Esophagus muscularis mucosa (tissue), 4 donors: Measurements from ENCODE around the gene SUMO3. TPM values are rescaled to one million over a fixed set of nuclear protein-coding genes. Genes with fewer than 3 reads are reported as not detected.

Source experiments
- DNase-seq: peaks from one replicate; pipeline ENCODE4 v3.0.0-alpha.2; 2017; ENCODE audit errors: extremely low spot score
- H3K27ac ChIP-seq, 4 donors: fragments of 200-600 bp; sonication (generic); replicated peaks in 1 of 4; 1 replicate in 3 of 4; 2 replicates in 1 of 4; pipeline ENCODE4 v1.5.1; 2016 to 2019; ENCODE audit warnings: mild to moderate bottlenecking in 1 of 4
- H3K27me3 ChIP-seq, 4 donors: fragments of 200-600 bp; sonication (generic); one replicate each; pipeline versions ENCODE4 v1.5.1 to v1.6.0; 2016 to 2019
- H3K36me3 ChIP-seq, 4 donors: fragments of 200-600 bp; sonication (generic); one replicate each; pipeline ENCODE4 v1.5.1; 2016 to 2019
- H3K4me1 ChIP-seq, 4 donors: fragments of 200-600 bp; sonication (generic); one replicate each; pipeline ENCODE4 v1.5.1; 2016 to 2019
- H3K4me3 ChIP-seq, 4 donors: fragments of 200-600 bp; sonication (generic); 1 replicate in 2 of 4; 2 replicates in 2 of 4; pipeline ENCODE4 v1.5.1; 2016 to 2019; ENCODE audit warnings: mild to moderate bottlenecking in 4 of 4, moderate library complexity in 1 of 4
- H3K9me3 ChIP-seq, 4 donors: fragments of 200-600 bp; sonication (generic); 1 replicate in 3 of 4; 2 replicates in 1 of 4; pipeline ENCODE4 v1.5.1; 2016 to 2019
- EP300 ChIP-seq: sonication (generic); formaldehyde crosslinking; IDR thresholded peaks from one replicate; pipeline ENCODE4 v1.6.1; 2017; ENCODE audit warnings: antibody characterized with exemption
- POLR2A ChIP-seq: fragments of 450-650 bp; IDR thresholded peaks from one replicate; pipeline ENCODE4 v1.6.1; 2017; ENCODE audit warnings: antibody characterized with exemption, moderate library complexity, mild to moderate bottlenecking, low read depth
- POLR2AphosphoS5 ChIP-seq, 2 donors: sonication (generic); formaldehyde crosslinking; IDR thresholded peaks; one replicate each; pipeline ENCODE4 v1.6.1; 2017; ENCODE audit warnings: antibody characterized with exemption in 2 of 2
- WGBS: methylation state at CpG from one replicate; pipeline ENCODE4 v1.1.5; 2018; 5-methylcytosine and 5-hydroxymethylcytosine counted together
- intact Hi-C: fragments of 100-400 bp; cut with DNase I; formaldehyde crosslinking; loops from one replicate; pipeline ENCODE4 v1.15.1; 2023
- total RNA-seq, 4 donors: library from RNA; depleted of rRNA; stranded (reverse); fragments of >200 nt; gene quantifications; one replicate each; pipeline versions ENCODE4 v1.1.0 to v1.2.1, GENCODE V29; 2016
- TF ChIP-seq, protein P1 (sequence below), 3 experiments: fragments of 200-600 bp in 2 of 3; fragments of 450-650 bp in 1 of 3; sonication (generic) in 2 of 3; IDR thresholded peaks; one replicate each; pipeline ENCODE4 v1.5.1; 2017 to 2019; ENCODE audit warnings: antibody characterized with exemption in 3 of 3, mild to moderate bottlenecking in 2 of 3, moderate library complexity in 1 of 3

The SUMO3 gene
- total RNA-seq, 4 donors from 2014 or later = 46.1 to 52.2 (median 48.6) TPM

DNA sequence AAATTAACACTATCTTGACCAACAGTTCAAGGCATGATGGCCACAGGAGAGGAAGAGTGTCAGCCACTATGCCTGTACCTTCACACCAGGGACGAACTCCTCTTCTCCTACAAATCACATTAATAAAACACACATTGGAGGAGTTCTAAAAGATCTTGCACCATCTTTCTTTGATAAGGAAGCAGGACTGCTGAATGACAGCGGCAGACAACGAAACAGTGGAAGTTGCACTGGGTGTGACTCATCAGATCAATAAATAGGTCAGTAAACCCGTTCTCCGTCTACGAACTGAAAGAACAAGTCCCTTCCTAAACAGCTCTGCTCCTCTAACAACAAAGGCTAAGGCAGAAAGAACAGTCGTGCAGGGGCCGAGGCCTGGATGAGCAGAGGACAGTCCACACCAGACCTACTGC is 39.4 kb downstream of the SUMO3 start:
- WGBS = 80% methylated on average over 8 of the region's 8 CpGs
- H3K4me3 ChIP-seq = no peak overlapping the region
- intact Hi-C loops = no loop called here
- no peak for DNase-seq
- H3K4me1 ChIP-seq = peaks cover 0 to 13% (median 2%) of the 10 kb centered on the region in 4 donors
- no peaks in the 10 kb centered on the region for H3K27me3 ChIP-seq
- TF ChIP-seq POLR2A (no peak), POLR2AphosphoS5 (IDR thresholded peaks at IDR 0.05) (no peak), EP300 (no peak)
- TF ChIP-seq, protein P1, sequence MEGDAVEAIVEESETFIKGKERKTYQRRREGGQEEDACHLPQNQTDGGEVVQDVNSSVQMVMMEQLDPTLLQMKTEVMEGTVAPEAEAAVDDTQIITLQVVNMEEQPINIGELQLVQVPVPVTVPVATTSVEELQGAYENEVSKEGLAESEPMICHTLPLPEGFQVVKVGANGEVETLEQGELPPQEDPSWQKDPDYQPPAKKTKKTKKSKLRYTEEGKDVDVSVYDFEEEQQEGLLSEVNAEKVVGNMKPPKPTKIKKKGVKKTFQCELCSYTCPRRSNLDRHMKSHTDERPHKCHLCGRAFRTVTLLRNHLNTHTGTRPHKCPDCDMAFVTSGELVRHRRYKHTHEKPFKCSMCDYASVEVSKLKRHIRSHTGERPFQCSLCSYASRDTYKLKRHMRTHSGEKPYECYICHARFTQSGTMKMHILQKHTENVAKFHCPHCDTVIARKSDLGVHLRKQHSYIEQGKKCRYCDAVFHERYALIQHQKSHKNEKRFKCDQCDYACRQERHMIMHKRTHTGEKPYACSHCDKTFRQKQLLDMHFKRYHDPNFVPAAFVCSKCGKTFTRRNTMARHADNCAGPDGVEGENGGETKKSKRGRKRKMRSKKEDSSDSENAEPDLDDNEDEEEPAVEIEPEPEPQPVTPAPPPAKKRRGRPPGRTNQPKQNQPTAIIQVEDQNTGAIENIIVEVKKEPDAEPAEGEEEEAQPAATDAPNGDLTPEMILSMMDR (IDR thresholded peaks at IDR 0.05) = no peak
- no peaks in the 10 kb centered on the region for H3K9me3 ChIP-seq
- no peak overlapping the region for H3K27ac ChIP-seq
- peaks cover 27 to 54% (median 37%) of the 10 kb centered on the region in 4 donors for H3K36me3 ChIP-seq

DNA sequence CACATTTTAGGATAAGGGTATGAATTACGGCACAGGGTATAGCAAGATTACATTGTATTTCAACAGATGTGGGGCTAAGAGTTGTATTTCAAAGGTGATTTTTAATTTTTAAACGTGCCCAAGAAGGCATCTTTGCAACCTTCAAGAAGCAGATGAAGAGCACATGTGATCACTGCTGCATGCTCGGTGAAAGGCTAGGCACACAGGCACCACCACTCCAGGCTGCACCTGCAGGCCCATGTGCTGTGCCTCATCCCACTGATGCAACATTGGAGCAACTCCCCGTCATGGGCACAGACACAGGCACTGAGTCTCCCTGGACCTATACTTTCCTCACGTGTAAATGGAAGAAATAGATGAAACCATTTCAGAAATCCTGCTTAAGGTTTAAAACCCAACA is 39.8 kb downstream of the SUMO3 start:
- H3K27ac ChIP-seq = no peak overlapping the region
- DNase-seq = no peak
- no peak overlapping the region for H3K4me3 ChIP-seq
- 91% methylated on average over 5 of the region's 5 CpGs for WGBS
- no peaks in the 10 kb centered on the region for H3K9me3 ChIP-seq
- intact Hi-C loops = no loop called here
- TF ChIP-seq POLR2A (no peak), POLR2AphosphoS5 (IDR thresholded peaks at IDR 0.05) (no peak), EP300 (no peak)
- TF ChIP-seq, protein P1 (IDR thresholded peaks at IDR 0.05) = no peak
- H3K36me3 ChIP-seq = peaks cover 31 to 58% (median 41%) of the 10 kb centered on the region in 4 donors
- H3K4me1 ChIP-seq = peaks cover 0 to 13% (median 2%) of the 10 kb centered on the region in 4 donors
- no peaks in the 10 kb centered on the region for H3K27me3 ChIP-seq

DNA sequence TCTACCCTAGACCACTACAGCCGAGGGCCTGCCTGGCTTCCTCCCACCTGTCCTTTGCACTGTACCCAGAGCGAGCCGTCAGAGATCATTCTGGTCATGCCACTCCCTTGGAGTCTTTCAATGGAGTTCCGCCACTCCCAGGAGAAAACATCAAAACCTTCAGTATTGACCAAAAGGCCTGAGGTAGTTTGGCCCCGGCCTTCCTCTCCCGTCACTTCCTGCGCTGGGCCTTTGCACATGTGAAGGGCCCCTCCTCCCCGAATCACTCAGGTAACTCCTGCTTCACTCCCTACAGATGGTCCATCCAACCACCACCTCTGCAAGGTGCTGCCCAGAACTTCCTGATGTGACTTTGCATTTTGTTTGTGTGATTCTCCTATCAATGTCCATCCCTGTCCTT is 42.9 kb downstream of the SUMO3 start:
- Histone ChIP-seq H3K36me3 (peaks cover 57 to 82% (median 65%) of the 10 kb centered on the region in 4 donors), H3K4me3 (no peak overlapping the region), H3K4me1 (peaks cover 0 to 7% (median 2%) of the 10 kb centered on the region in 4 donors), H3K27me3 (no peaks in the 10 kb centered on the region), H3K9me3 (no peaks in the 10 kb centered on the region), H3K27ac (no peak overlapping the region)
- intact Hi-C loops = no loop called here
- DNase-seq = no peak
- no peak for TF ChIP-seq POLR2AphosphoS5 (IDR thresholded peaks at IDR 0.05)
- no peak for TF ChIP-seq POLR2A
- TF ChIP-seq, protein P1 (IDR thresholded peaks at IDR 0.05) = no peak
- TF ChIP-seq EP300 = no peak
- 97% methylated on average over 8 of the region's 8 CpGs for WGBS

DNA sequence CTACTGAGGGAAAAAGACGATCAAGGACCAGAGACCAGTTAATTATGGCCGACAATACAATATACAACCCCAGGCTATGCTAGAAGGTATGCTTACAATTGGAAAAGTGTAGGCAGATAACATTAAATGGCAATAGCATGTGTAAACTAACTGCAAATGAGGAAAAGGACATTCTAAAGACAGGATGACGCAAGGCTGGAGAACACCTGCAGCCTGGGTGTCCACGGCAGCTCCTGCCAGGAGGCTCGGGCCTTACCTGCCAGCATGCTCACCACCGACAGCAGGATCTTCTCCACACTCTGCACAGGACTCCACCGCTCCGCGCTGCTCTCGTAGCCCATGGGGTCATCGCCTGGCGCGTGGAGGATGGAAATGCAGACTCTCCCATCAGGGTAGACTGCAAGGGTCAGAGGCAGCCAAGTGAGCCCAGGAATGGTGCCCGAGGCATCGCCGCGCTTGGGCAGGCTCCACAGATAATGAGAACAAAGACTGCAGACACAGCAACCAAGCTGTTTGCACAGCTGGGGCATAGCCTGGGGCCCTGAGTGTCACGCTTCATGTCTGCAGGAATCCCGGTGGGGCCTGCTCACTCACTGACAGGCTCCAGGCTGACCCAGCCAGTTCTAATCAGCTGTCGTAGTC is 44.5 kb downstream of the SUMO3 start:
- no peak for TF ChIP-seq POLR2A
- TF ChIP-seq, protein P1 (IDR thresholded peaks at IDR 0.05) = no peak
- 89% methylated on average over 17 of the region's 20 CpGs for WGBS
- no peaks in the 10 kb centered on the region for H3K4me1 ChIP-seq
- no peak overlapping the region for H3K4me3 ChIP-seq
- no peak overlapping the region for H3K27ac ChIP-seq
- peaks cover 58 to 94% (median 79%) of the 10 kb centered on the region in 4 donors for H3K36me3 ChIP-seq
- intact Hi-C loops = no loop called here
- H3K27me3 ChIP-seq = no peaks in the 10 kb centered on the region
- no peak for DNase-seq
- no peaks in the 10 kb centered on the region for H3K9me3 ChIP-seq
